Mucosa of gallbladder (tissue), 1 donor: Measurements from ENCODE around the gene HOXB3. TPM values are rescaled to one million over a fixed set of nuclear protein-coding genes. Genes with fewer than 3 reads are reported as not detected.
"Not testable (repeated sequence)": the region's sequence is repeated elsewhere in the genome, so short reads cannot be mapped to it uniquely, and the experiment has no call there.

Experiments used
- DNase-seq: peaks from one replicate; pipeline ENCODE4 v3.0.0-alpha.2; 2020; ENCODE audit warnings: low spot score
- total RNA-seq: library from RNA; stranded (reverse); gene quantifications from one replicate; pipeline ENCODE4 v1.2.1, GENCODE V29; 2021
- donor health status: DM: no; HTN: no; CAD: no.

HOXB3 gene
- total RNA-seq, 1 donor from 2014 or later: 17.2 TPM

- DNase-seq: no peak
These were observed 63.2 kb downstream of the HOXB3 start for GRCh38 chr17:48526608-48527546.

GRCh38 chr17:48523010-48523409 is 67.0 kb downstream of the HOXB3 start:
- DNase-seq: no peak

DNA sequence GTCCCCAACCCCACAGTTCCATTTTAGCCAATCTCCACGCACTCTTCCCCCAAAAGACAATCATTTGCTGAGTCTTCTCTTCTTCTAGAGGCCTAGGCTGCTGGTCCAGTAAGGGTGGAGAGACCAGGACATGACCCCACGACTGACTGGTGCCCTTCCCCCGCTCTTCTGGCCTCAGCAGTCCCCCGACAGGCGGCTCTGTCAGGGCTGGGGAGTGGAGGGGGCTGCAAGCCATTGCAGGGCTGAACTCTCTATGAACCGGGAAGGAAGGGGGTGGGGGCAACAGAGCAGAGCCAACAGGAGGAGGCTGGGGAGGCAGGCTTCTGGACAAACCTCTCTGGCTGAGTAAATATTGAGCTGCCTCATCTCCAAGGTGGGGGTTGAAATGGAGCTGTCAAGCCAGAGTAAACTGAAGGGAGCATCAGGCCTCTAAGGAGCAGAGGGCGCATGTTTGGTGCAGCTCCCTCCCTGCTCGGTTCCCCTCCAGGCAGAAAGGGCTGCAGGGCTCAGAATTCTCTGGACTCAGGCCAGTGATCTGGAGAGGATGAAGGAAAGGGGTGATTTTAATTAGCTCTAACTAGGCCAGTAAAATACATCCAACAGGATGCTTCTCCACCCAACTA is 67.9 kb downstream of the HOXB3 start:
- no peak for DNase-seq

DNA sequence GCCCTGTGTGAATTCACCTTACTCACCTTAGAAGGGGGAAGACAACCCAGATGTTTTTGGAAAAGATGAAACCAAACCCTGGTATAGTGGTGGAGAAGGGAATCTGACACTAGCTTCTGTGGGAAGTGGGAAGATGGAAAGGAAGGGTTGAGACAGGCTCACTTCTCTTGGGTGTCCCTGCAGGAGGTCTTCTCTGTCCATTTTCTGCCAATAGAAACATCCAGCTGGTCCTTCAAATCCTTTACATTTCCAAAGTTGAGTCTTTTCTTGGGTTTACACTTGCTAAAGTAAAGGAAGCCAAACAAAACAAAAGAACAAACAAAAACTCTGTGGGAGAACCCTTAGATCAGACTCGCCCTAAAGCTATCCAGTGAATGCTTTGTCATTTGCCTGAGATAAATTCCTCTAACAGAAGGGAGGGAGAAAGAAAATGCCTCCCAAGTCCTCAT is 69.4 kb downstream of the HOXB3 start:
- no peak for DNase-seq

DNA sequence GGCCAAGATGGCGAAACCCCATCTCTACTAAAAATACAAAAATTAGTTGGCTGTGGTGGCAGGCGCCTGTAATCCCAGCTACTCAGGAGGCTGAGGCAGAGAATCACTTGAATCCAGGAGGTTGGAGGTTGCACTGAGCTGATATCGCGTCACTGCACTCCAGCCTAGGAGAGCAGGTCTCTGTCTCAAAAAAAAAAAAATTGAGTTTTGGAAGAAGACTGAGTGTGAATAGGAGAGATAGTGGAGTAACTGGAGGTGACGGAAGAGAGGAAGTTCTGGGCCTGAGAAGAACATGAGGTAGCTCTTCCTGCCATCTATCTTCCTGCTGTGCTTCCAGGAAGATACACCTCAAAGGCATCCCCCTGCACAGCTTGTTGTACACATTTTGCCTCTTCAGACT is 70.6 kb downstream of the HOXB3 start:
- no peak for DNase-seq

DNA sequence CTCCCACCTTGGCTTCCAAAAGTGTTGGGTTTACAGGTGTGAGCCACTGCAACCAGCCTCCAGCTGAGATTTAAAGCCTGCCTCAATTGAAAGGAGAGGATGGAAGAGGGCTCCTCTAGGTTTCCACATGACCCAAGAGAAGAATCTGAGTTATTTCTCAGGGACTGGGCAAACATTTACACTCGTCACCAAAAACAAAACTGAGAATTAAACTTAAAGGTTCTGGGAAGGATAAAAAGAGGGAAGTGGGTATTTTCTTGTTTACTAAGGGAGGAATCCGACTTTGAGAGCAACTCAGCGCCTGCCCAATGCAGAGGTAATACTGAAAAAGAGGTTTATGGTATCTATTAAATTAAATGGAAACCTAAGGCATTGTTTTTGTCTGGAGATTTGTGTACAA is 72.6 kb downstream of the HOXB3 start:
- no peak for DNase-seq

GRCh38 chr17:48515925-48516900 is 73.8 kb downstream of the HOXB3 start:
- DNase-seq: no peak

DNA sequence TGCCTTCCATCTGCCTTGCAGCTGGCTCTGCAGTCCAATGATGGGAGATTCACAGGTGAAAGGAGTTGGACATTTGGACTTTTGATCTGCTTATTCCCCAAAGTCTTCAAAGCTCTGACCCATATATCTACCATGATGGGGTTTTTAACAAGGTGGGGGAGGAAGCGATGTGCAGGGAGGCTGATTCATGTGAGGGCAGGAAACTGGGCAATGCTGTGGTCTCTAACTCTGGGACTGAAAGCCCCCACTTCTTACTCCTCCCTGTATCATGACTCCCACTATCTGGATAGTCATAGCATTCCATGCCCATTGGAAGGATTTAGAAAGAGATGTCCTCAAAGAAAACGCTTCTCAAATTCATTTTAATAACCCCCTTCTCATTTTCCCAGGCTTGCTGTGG is 75.6 kb downstream of the HOXB3 start:
- DNase-seq: no peak

DNA sequence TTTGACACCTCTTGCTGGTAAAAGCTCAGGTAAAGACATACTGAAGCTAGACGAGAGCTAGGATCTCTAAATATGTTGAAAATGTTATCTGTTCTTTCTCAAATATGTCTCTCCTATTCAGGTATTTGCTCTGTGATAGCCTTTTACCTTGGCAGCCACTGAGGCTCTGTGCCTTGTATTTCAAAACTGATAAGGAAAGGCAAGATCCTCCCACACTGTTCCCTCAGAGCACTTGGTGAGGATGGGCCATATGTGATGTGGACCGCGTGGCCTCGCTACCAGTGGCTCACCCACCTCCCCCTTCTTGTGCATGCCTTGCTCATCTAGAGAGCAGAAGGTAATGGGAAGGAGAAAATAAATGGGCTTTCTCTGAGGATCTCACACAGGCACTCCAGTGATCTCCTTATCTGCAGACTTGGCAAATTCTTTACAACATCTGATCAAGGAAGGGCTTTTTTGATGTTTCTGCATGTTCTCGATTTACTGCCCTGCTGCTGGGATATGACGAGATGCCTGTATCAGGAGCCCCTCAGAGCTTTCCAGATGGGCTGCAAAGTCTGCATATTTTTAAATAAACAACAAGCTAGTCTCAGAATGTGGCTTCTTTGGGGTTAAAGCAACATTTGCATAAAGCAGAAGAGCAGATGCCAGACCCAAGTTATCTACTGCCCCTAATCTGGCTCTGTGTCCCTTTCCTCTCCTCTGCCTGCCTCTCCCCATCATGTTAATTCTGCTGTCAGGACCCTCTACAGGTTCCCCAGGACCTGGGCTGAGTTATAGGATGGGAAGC is 76.2 kb downstream of the HOXB3 start:
- DNase-seq: no peak

- no peak for DNase-seq
These were observed 76.9 kb downstream of the HOXB3 start for GRCh38 chr17:48513097-48513496.

DNA sequence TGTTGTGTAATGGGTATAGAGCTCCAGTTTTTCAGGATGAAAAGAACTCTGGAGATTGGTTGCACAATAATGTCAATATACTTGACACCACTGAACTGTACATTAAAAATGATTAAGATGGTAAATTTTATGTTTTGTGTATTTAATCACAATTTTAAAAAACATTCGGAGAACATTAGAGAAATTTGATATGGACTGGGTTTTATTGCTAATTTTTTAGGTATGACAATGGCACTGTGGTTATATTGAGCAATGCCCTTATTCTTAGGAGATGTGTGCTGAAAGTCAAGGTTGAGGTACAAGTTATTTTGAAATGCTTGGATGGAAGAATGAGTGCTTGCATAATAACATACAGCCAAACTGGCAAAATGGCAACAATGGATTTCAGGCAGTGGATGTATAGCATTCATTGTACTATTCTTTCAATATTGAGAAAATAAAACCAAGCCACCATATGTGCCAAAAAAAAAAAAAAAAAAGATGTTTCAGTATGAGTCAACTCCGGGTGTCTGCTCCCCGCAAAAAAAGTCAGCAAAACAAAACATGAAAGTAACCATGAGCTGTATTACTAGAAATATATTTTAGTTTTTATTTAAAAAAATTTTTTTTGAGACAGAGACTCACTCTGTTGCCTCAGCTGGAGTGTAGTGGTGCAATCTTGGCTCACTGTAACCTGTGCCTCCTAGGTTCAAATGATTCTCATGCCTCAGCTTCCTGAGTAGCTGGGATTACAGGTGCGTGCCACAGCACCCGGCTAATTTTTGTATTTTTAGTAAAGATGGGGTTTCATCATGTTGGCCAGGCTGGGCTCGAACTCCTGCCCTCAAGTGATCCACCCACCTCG is 79.1 kb downstream of the HOXB3 start:
- DNase-seq: no peak

- DNase-seq: no peak
These were observed 79.7 kb downstream of the HOXB3 start for GRCh38 chr17:48510381-48510760.

- DNase-seq: not testable (repeated sequence)
These were observed 80.3 kb downstream of the HOXB3 start for GRCh38 chr17:48509708-48510107.

GRCh38 chr17:48506246-48506645 is 83.8 kb downstream of the HOXB3 start:
- no peak for DNase-seq

DNA sequence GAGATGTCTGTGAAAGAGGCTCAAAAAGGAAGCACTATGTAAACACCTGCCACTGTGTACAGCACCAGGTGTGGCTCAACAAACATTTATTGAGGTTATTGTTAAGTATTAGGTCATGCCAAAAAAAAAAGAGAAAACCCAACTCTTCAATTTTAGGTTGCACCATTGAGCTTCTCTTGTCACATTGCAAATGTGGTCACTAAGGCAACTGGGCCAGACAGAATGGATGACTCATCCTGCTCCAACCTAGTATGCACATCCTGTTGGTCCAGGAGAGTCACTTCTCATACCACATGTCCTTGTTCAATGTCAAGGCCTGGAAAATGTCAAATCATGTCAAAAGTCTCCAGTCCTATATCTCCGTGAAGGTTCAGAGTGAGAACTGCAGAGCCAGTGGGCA is 84.3 kb downstream of the HOXB3 start:
- DNase-seq: peak; percentile 18

- DNase-seq: no peak
These were observed 85.1 kb downstream of the HOXB3 start for GRCh38 chr17:48504953-48505352.

DNA sequence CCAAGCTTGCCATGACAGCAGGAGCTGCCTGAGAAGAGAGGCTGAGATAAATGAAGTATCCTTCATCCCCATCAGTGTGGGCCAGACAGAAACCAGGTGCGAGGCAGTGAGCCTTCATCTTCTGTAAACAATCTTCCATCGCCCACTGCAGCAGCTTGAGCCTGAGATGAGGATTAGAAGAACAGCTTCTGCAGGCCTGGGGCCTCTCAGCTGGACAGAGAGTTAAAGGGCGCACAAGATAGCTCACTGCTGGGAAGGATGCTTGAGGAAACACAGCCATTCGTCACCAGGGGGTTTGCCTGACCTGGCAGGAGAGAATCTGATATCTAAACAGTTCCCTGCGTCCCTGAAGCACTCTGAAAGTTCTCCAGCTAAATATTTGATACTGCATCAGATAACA is 86.3 kb downstream of the HOXB3 start:
- DNase-seq: no peak

DNA sequence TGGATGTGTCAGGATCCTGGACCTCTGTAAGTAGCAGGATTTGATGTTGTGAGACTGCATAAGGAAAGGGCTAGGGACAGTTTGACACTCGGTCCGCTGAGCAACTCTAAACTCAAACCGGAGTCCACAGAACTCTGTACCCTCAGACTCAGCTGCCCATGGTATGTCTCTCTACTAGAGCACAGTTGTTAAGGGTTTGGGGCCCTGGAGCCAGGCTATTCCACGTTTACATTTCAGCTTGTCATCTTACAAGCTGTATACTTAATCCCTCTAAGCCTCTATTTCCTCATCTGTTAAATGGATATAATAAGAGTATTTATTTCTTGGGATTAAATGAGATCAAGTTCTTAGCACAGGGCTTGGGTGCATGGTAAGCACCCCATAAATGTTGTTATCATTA is 87.1 kb downstream of the HOXB3 start:
- DNase-seq: no peak

DNA sequence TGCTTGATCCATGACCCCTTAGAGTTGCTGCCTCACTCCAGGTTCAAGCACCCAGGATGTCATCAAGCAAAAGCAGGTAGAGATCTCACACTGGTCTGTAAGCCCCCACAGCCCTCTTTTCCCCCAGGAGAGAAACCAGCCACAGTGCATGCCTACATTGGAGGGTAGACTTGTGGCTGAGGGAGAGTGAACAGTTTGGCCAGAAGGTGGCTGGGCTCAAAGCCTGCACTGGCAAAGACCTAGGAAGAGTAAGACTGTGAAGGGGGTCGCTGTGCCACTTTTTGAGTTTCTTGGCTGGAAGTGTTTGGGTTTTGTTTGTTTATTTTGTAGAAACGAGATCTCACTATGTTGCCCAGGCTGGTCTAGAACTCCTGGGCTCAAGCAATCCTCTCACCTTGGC is 87.7 kb downstream of the HOXB3 start:
- DNase-seq: no peak
